Stomach (tissue), 9 donors: ENCODE results near the gene DOK6. TPM values are rescaled to one million over a fixed set of nuclear protein-coding genes. Genes with fewer than 3 reads are reported as not detected.

ENCODE experiments used
- DNase-seq, 2 donors: peaks; one replicate each; pipeline versions ENCODE4 v3.0.0 to v3.0.0-alpha.2; 2013 to 2019
- H3K27ac ChIP-seq, 5 donors: fragments of 200-600 bp in 4 of 5; sonication (generic) in 4 of 5; one replicate each; pipeline ENCODE4 v1.5.1; 2013 to 2019; ENCODE audit warnings: mild to moderate bottlenecking in 1 of 5, moderate library complexity in 1 of 5
- H3K27me3 ChIP-seq, 3 donors: fragments of 200-600 bp; sonication (generic); one replicate each; pipeline ENCODE4 v1.5.1; 2017 to 2019; ENCODE audit warnings: mixed run types in 1 of 3
- H3K36me3 ChIP-seq, 4 donors: fragments of 200-600 bp; sonication (generic); 1 replicate in 3 of 4; 2 replicates in 1 of 4; pipeline ENCODE4 v1.5.1; 2016 to 2019
- H3K4me1 ChIP-seq, 4 donors: fragments of 200-600 bp; sonication (generic); one replicate each; pipeline ENCODE4 v1.5.1; 2016 to 2019
- H3K4me3 ChIP-seq, 4 donors: fragments of 200-600 bp; sonication (generic) in 3 of 4; one replicate each; pipeline ENCODE4 v1.5.1; 2016 to 2019; ENCODE audit warnings: mild to moderate bottlenecking in 1 of 4
- H3K9me3 ChIP-seq, 4 donors: fragments of 200-600 bp; sonication (generic); one replicate each; pipeline ENCODE4 v1.5.1; 2016 to 2019
- CTCF ChIP-seq, 7 experiments: fragments of 450-650 bp in 4 of 7; fragments of 200-600 bp in 3 of 7; sonication (generic) in 3 of 7; IDR thresholded peaks; one replicate each; pipeline ENCODE4 v1.5.1; 2016 to 2019; ENCODE audit warnings: antibody characterized with exemption in 7 of 7, control low read depth in 2 of 7, mild to moderate bottlenecking in 1 of 7
- EP300 ChIP-seq: sonication (generic); formaldehyde crosslinking; IDR thresholded peaks from one replicate; pipeline ENCODE4 v1.6.1; 2017; ENCODE audit warnings: antibody characterized with exemption
- POLR2A ChIP-seq, 4 donors: fragments of 450-650 bp; IDR thresholded peaks; one replicate each; pipeline ENCODE4 v1.6.1; 2016; ENCODE audit warnings: antibody characterized with exemption in 4 of 4, control low read depth in 2 of 4, mild to moderate bottlenecking in 1 of 4, moderate library complexity in 1 of 4
- POLR2AphosphoS5 ChIP-seq, 3 donors: sonication (generic); formaldehyde crosslinking; IDR thresholded peaks; one replicate each; pipeline ENCODE4 v1.6.1; 2016; ENCODE audit warnings: antibody characterized with exemption in 3 of 3
- WGBS, 5 donors: extraction: QIAGEN DNeasy Blood & Tissue Kit in 3 of 5; methylation state at CpG; one replicate each; pipeline versions ENCODE4 v1.1.5 to v1.1.7; 2013 to 2018; 5-methylcytosine and 5-hydroxymethylcytosine counted together
- intact Hi-C: fragments of 100-400 bp; cut with DNase I; formaldehyde crosslinking; loops from one replicate; pipeline ENCODE4 v1.15.1; 2023; ENCODE audit warnings: low total_unique reads
- polyA plus RNA-seq, 3 donors: library from polyadenylated mRNA; stranded (reverse); fragments of 200-250 nt; gene quantifications; one replicate each; pipeline ENCODE4 v1.2.3, GENCODE V29; 2013
- total RNA-seq, 5 donors: library from RNA; depleted of rRNA; stranded (reverse); fragments of >200 nt; gene quantifications; one replicate each; pipeline versions ENCODE4 v1.1.0 to v1.2.3, GENCODE V29; 2014 to 2016
- donor health status: healthy with polysubstance abuse.
- donor health status: Bipolar disorder and iron deficiency.
- donor health status: healthy.

The DOK6 gene
- total and polyA plus RNA-seq, 8 donors, result 0.18 to 10.1 (median 1.7) TPM; not detected in 1

GRCh38 chr18:69865776-69866175 is 465.1 kb downstream of the DOK6 start:
- H3K4me3 ChIP-seq, result no peak overlapping the region
- DNase-seq, result no peak
- 42 to 62% (median 55%) methylated on average over 4 of the region's 4 CpGs for WGBS, 5 donors
- no peak overlapping the region for H3K27ac ChIP-seq
- TF ChIP-seq EP300, result no peak
- TF ChIP-seq CTCF (IDR thresholded peaks at IDR 0.05), result no peak
- no peak for TF ChIP-seq POLR2A (IDR thresholded peaks at IDR 0.05)
- TF ChIP-seq POLR2AphosphoS5 (IDR thresholded peaks at IDR 0.05), result no peak
- H3K27me3 ChIP-seq, result no peaks in the 10 kb centered on the region
- H3K36me3 ChIP-seq, result no peaks in the 10 kb centered on the region
- intact Hi-C loops, result no loop called here
- H3K4me1 ChIP-seq, result no peaks in the 10 kb centered on the region
- no peaks in the 10 kb centered on the region for H3K9me3 ChIP-seq

- no peaks in the 10 kb centered on the region for H3K9me3 ChIP-seq
- no peaks in the 10 kb centered on the region for H3K27me3 ChIP-seq
- DNase-seq, result no peak
- no peak overlapping the region for H3K4me3 ChIP-seq
- no peak overlapping the region for H3K27ac ChIP-seq
- H3K36me3 ChIP-seq, result no peaks in the 10 kb centered on the region
- TF ChIP-seq POLR2A (IDR thresholded peaks at IDR 0.05), result no peak
- TF ChIP-seq EP300, result no peak
- no peak for TF ChIP-seq POLR2AphosphoS5 (IDR thresholded peaks at IDR 0.05)
- no peak for TF ChIP-seq CTCF (IDR thresholded peaks at IDR 0.05)
- 81 to 89% (median 88%) methylated on average over 4 of the region's 4 CpGs for WGBS, 5 donors
- intact Hi-C loops, result no loop called here
- H3K4me1 ChIP-seq, result no peaks in the 10 kb centered on the region
Measured at GRCh38 chr18:69866212-69866611, 465.5 kb downstream of the DOK6 start.

- TF ChIP-seq EP300 (no peak), POLR2AphosphoS5 (IDR thresholded peaks at IDR 0.05) (no peak), CTCF (IDR thresholded peaks at IDR 0.05) (no peak), POLR2A (IDR thresholded peaks at IDR 0.05) (no peak)
- no peak overlapping the region for H3K4me3 ChIP-seq
- WGBS, 5 donors, result 79 to 87% (median 84%) methylated on average over 4 of the region's 4 CpGs
- no peaks in the 10 kb centered on the region for H3K27me3 ChIP-seq
- H3K9me3 ChIP-seq, result no peaks in the 10 kb centered on the region
- DNase-seq, result no peak
- H3K27ac ChIP-seq, result no peak overlapping the region
- no peaks in the 10 kb centered on the region for H3K4me1 ChIP-seq
- intact Hi-C loops, result no loop called here
- no peaks in the 10 kb centered on the region for H3K36me3 ChIP-seq
Measured at GRCh38 chr18:69870736-69871135, 470.0 kb downstream of the DOK6 start.

- 87 to 96% (median 88%) methylated on average over 2 of the region's 2 CpGs for WGBS, 5 donors
Measured at GRCh38 chr18:69871363-69871762, 470.7 kb downstream of the DOK6 start.

More at GRCh38 chr18:69871363-69871762, 470.7 kb downstream of the DOK6 start:
- H3K27ac ChIP-seq, result no peak overlapping the region
- intact Hi-C loops, result no loop called here
- TF ChIP-seq CTCF (IDR thresholded peaks at IDR 0.05) (no peak), POLR2A (IDR thresholded peaks at IDR 0.05) (no peak), EP300 (no peak), POLR2AphosphoS5 (IDR thresholded peaks at IDR 0.05) (no peak)
- no peak overlapping the region for H3K4me3 ChIP-seq
- H3K9me3 ChIP-seq, result no peaks in the 10 kb centered on the region
- H3K27me3 ChIP-seq, result no peaks in the 10 kb centered on the region
- DNase-seq, result no peak
- no peaks in the 10 kb centered on the region for H3K36me3 ChIP-seq
- no peaks in the 10 kb centered on the region for H3K4me1 ChIP-seq
